PFSK-1 (cell line): ENCODE measurements around the gene RSPH1.

Source experiments
- FOXP2 ChIP-seq: optimal IDR thresholded peaks from 2 replicates; pipeline ENCODE3; 2011; ENCODE audit warnings: borderline replicate concordance, control low read depth, inconsistent platforms; ENCODE audit not compliant: insufficient read depth; ENCODE audit errors: extremely low read length, extremely low read depth
- POLR2AphosphoS5 ChIP-seq: IDR thresholded peaks from 2 replicates; pipeline ENCODE4 v1.6.1; 2012; ENCODE audit warnings: low read depth, mild to moderate bottlenecking, control low read depth, low read length, moderate library complexity
- REST ChIP-seq, 2 experiments: IDR thresholded peaks; 2 replicates each; pipeline versions ENCODE4 v1.6.1 to v1.8.0; 2011 to 2012; ENCODE audit warnings: low read depth in 2 of 2, low read length in 2 of 2, control low read depth in 1 of 2, inconsistent platforms in 1 of 2, mild to moderate bottlenecking in 1 of 2, moderate library complexity in 1 of 2; ENCODE audit not compliant: insufficient read depth in 1 of 2
- SIN3A ChIP-seq: IDR thresholded peaks from 2 replicates; pipeline ENCODE4 v1.6.1; 2012; ENCODE audit warnings: mild to moderate bottlenecking, low read length, moderate library complexity, borderline replicate concordance; ENCODE audit not compliant: insufficient read depth
- TAF1 ChIP-seq: IDR thresholded peaks from 2 replicates; pipeline ENCODE4 v1.6.1; 2012; ENCODE audit warnings: low read length, control low read depth, borderline replicate concordance; ENCODE audit not compliant: insufficient read depth

The RSPH1 gene

GRCh38 chr21:42467140-42467983 lies 28.7 kb downstream of the RSPH1 start:
- TF ChIP-seq SIN3A = no peak
- TF ChIP-seq REST (IDR thresholded peaks at IDR 0.05; ENCODE audit: insufficient read depth in 1 of 2, low read depth in 2 of 2, low read length in 2 of 2) = no peak
- TF ChIP-seq TAF1 = no peak
- TF ChIP-seq FOXP2 = no peak
- no peak for TF ChIP-seq POLR2AphosphoS5

GRCh38 chr21:42466700-42467099 lies 29.3 kb downstream of the RSPH1 start:
- no peak for TF ChIP-seq POLR2AphosphoS5
- TF ChIP-seq FOXP2 = no peak
- TF ChIP-seq TAF1 = no peak
- no peak for TF ChIP-seq SIN3A
- TF ChIP-seq REST (IDR thresholded peaks at IDR 0.05; ENCODE audit: insufficient read depth in 1 of 2, low read depth in 2 of 2, low read length in 2 of 2) = no peak

- TF ChIP-seq REST (IDR thresholded peaks at IDR 0.05; ENCODE audit: insufficient read depth in 1 of 2, low read depth in 2 of 2, low read length in 2 of 2) (no peak), POLR2AphosphoS5 (no peak), TAF1 (no peak), FOXP2 (no peak), SIN3A (no peak)
Measured at GRCh38 chr21:42465803-42466127, 30.3 kb downstream of the RSPH1 start.

- no peak for TF ChIP-seq REST (IDR thresholded peaks at IDR 0.05; ENCODE audit: insufficient read depth in 1 of 2, low read depth in 2 of 2, low read length in 2 of 2)
- no peak for TF ChIP-seq TAF1
- TF ChIP-seq FOXP2 = no peak
- TF ChIP-seq POLR2AphosphoS5 = no peak
Measured at GRCh38 chr21:42465008-42465802, 30.8 kb downstream of the RSPH1 start.
